Osteoblast (primary cell): Measurements from ENCODE around the gene PSMA6. TPM values are rescaled to one million over a fixed set of nuclear protein-coding genes. Genes with fewer than 3 reads are reported as not detected.

Source experiments
- DNase-seq: peaks from one replicate; pipeline ENCODE4 v3.0.0; 2011; ENCODE audit warnings: low spot score, mixed read lengths; ENCODE audit not compliant: insufficient read length; ENCODE audit errors: missing footprints
- H2AFZ ChIP-seq: 2 replicates; pipeline ENCODE4 v1.6.0; 2011; ENCODE audit warnings: mild to moderate bottlenecking, low read length
- H3K27ac ChIP-seq: 2 replicates; pipeline ENCODE4 v1.5.1; 2011; ENCODE audit warnings: mild to moderate bottlenecking, low read depth, low read length, moderate library complexity
- H3K27me3 ChIP-seq: 2 replicates; pipeline ENCODE4 v1.6.0; 2012; ENCODE audit warnings: mild to moderate bottlenecking, control low read depth, inconsistent platforms, low read length, moderate library complexity; ENCODE audit not compliant: insufficient read depth
- H3K36me3 ChIP-seq: 2 replicates; pipeline ENCODE4 v1.5.1; 2011; ENCODE audit warnings: mild to moderate bottlenecking, low read length, control low read depth, moderate library complexity; ENCODE audit not compliant: insufficient read depth
- H3K4me1 ChIP-seq: 2 replicates; pipeline ENCODE4 v1.5.1; 2011; ENCODE audit warnings: mild to moderate bottlenecking, low read length, control low read depth, moderate library complexity; ENCODE audit not compliant: insufficient read depth
- H3K4me2 ChIP-seq: 2 replicates; pipeline ENCODE4 v1.6.0; 2011; ENCODE audit warnings: mild to moderate bottlenecking, low read length; ENCODE audit not compliant: insufficient read depth
- H3K4me3 ChIP-seq: fragments of 200-600 bp; sonication (generic); 3 replicates; pipeline ENCODE4 v1.5.1; 2012; ENCODE audit warnings: mild to moderate bottlenecking, low read length, inconsistent platforms; ENCODE audit not compliant: insufficient read depth
- H3K79me2 ChIP-seq: 2 replicates; pipeline ENCODE4 v1.6.0; 2012; ENCODE audit warnings: mild to moderate bottlenecking, low read length, control low read depth, inconsistent platforms; ENCODE audit not compliant: insufficient read depth
- H3K9me3 ChIP-seq: 2 replicates; pipeline ENCODE4 v1.5.1; 2011; ENCODE audit warnings: low read depth, low read length, control low read depth
- H4K20me1 ChIP-seq: 2 replicates; pipeline ENCODE4 v1.6.0; 2012; ENCODE audit warnings: mild to moderate bottlenecking, low read length, control low read depth; ENCODE audit not compliant: insufficient read depth
- total RNA-seq: library from RNA; depleted of rRNA; stranded (reverse); fragments of >200 nt; gene quantifications from 2 replicates; pipeline ENCODE4 v1.2.3, GENCODE V29; 2012
- TF ChIP-seq, protein P1 (sequence below): IDR thresholded peaks from 2 replicates; pipeline ENCODE4 v1.5.1; 2011; ENCODE audit warnings: mild to moderate bottlenecking, low read depth, low read length, moderate library complexity; ENCODE audit errors: extremely low read depth

PSMA6 gene
- total RNA-seq, 1 donor: 170 TPM

DNA sequence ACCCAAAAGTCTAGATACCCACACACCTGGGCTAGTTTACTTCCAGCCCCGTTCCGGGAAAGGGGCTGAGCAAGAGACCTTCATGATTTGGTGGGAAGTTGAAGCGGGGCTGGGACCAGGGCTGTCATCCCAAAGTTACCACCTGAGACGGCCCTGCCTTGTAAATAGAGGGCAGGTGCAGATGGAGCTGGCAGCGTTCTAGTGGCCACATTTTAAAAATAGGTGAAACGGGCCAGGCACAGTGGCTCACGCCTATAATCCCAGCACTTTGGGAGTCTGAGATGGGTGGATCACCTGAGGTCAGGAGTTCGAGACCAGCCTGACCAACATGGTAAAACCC, 68.9 kb downstream of the PSMA6 start:
- Histone ChIP-seq H3K36me3 (no peaks in the 10 kb centered on the region), H3K4me1 (peaks cover 28% of the 10 kb centered on the region), H3K27ac (no peak overlapping the region), H3K79me2 (no peaks in the 10 kb centered on the region), H3K4me2 (no peak overlapping the region), H4K20me1 (no peaks in the 10 kb centered on the region), H3K9me3 (no peaks in the 10 kb centered on the region), H3K4me3 (no peak overlapping the region), H2AFZ (no peak overlapping the region), H3K27me3 (no peaks in the 10 kb centered on the region)
- no peak for DNase-seq
- TF ChIP-seq, protein P1, sequence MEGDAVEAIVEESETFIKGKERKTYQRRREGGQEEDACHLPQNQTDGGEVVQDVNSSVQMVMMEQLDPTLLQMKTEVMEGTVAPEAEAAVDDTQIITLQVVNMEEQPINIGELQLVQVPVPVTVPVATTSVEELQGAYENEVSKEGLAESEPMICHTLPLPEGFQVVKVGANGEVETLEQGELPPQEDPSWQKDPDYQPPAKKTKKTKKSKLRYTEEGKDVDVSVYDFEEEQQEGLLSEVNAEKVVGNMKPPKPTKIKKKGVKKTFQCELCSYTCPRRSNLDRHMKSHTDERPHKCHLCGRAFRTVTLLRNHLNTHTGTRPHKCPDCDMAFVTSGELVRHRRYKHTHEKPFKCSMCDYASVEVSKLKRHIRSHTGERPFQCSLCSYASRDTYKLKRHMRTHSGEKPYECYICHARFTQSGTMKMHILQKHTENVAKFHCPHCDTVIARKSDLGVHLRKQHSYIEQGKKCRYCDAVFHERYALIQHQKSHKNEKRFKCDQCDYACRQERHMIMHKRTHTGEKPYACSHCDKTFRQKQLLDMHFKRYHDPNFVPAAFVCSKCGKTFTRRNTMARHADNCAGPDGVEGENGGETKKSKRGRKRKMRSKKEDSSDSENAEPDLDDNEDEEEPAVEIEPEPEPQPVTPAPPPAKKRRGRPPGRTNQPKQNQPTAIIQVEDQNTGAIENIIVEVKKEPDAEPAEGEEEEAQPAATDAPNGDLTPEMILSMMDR: no peak

DNA sequence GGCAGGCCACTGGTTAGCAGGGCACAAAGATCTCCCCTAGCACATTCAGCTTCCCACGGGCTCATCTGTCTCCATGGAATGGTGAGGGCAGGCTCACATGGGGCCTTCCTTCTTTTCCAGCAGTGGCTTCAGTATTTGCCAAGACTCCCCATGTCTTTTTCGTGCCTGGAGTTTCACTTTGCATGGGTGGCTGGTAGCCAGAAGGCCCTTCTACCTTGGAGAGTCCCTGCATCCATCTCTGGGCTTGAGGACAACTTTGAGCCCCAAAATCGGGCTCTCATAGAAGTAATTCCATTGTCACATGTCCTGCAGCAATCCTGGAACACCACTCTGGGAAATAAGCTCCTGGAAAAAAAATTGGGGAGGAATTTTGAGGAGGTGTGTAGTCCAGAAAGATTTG, 70.3 kb downstream of the PSMA6 start:
- Histone ChIP-seq H3K9me3 (no peaks in the 10 kb centered on the region), H4K20me1 (no peaks in the 10 kb centered on the region), H3K4me1 (peaks cover 39% of the 10 kb centered on the region), H3K4me2 (peak overlapping the region; percentile 24), H3K4me3 (no peak overlapping the region), H3K27me3 (no peaks in the 10 kb centered on the region), H3K27ac (no peak overlapping the region), H3K79me2 (no peaks in the 10 kb centered on the region), H3K36me3 (no peaks in the 10 kb centered on the region), H2AFZ (peak overlapping the region; percentile 66)
- TF ChIP-seq, protein P1: no peak
- DNase-seq: no peak

DNA sequence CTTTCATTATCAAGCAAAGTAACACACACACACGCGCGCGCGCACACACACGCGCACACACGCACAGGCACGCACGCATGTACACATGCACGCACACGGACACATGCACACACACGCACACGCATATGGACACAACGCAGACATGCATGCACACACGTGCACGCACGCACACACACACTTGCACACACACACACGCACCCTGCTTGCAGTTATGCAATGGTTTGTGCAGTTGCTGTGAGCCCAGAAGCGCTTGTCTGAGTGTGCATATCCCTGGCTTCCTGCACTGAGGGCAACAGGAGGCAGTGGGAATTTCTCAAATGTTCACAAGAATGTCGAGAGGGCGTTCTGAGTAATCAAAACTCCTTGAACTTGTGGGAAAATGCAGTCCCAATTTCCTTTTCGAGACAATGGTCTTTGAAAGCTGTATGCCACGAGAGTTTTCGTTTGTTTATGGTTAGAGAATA, 70.8 kb downstream of the PSMA6 start:
- TF ChIP-seq, protein P1: no peak
- H3K4me1 ChIP-seq: peaks cover 44% of the 10 kb centered on the region
- peak; percentile 89 for DNase-seq
- no peak overlapping the region for H3K4me3 ChIP-seq
- peak overlapping the region; percentile 47 for H3K27ac ChIP-seq
- H3K4me2 ChIP-seq: peak overlapping the region; percentile 24
- H2AFZ ChIP-seq: peak overlapping the region; percentile 58
- no peaks in the 10 kb centered on the region for H3K27me3 ChIP-seq
- H3K36me3 ChIP-seq: no peaks in the 10 kb centered on the region
- H4K20me1 ChIP-seq: no peaks in the 10 kb centered on the region
- H3K9me3 ChIP-seq: no peaks in the 10 kb centered on the region
- H3K79me2 ChIP-seq: no peaks in the 10 kb centered on the region

DNA sequence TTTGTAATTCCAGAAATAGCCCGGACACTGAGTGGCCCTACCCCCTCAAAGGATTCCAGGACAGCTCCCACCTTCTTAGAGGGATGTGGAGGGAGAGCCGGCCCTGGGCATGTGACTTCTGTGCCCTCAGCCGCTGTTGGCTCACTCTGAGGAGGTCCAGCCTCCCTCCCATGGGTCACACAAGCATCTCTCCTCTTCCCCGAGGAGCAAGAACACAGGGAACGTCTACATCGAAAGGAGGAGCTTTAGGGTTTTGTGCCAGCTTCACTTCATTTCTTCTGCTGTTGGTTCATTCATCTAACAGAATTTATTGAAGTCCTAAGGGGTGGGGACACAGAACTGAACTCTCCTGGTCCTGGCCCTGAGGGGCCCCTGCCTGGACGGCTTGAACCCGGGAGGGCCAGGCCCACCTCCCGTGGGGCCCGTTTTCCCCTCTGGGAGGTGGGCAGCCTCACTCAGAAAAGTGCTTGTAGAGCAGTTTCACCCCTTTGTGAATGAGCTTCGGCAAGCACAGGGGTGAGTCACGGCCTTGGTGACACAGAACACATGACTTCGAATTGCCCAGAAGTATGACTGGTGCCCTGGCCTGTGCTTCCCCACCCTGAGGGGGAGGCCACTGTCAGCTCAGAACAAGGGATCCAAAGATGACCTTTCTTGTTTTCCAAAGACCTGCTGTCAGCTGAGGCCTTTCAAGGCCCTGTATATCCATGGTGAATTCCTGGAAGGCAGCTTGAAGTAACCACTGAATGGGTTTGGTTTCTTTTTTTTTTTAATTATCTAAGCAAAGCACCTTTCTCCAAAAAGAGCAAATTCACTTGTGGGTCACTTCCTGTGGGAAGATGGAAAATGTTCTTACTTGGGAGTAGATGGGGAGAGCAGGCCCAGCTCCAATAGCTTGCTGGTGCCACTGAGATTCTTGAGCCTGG, 73.2 kb downstream of the PSMA6 start:
- Histone ChIP-seq H3K4me1 (peaks cover 57% of the 10 kb centered on the region), H2AFZ (peak overlapping the region; percentile 69), H3K27ac (peak overlapping the region; percentile 94), H4K20me1 (no peaks in the 10 kb centered on the region), H3K9me3 (no peaks in the 10 kb centered on the region), H3K36me3 (no peaks in the 10 kb centered on the region), H3K27me3 (no peaks in the 10 kb centered on the region), H3K4me2 (peak overlapping the region; percentile 34), H3K4me3 (peak overlapping the region; percentile 11), H3K79me2 (no peaks in the 10 kb centered on the region)
- TF ChIP-seq, protein P1: no peak
- peak; percentile 96 for DNase-seq
